Neural progenitor cell (in vitro differentiated cells): ENCODE measurements around the gene DEK. TPM values are rescaled to one million over a fixed set of nuclear protein-coding genes. Genes with fewer than 3 reads are reported as not detected.

Source experiments
- DNase-seq: peaks from one replicate; pipeline ENCODE4 v3.0.0-alpha.2; 2016; ENCODE audit warnings: low spot score
- H2AFZ ChIP-seq: fragments of 200-600 bp; sonication (generic); replicated peaks from 2 replicates; pipeline ENCODE4 v1.6.1; 2016; ENCODE audit warnings: antibody characterized with exemption
- H3F3A ChIP-seq: fragments of 200-600 bp; sonication (generic); 2 replicates; pipeline ENCODE4 v1.6.1; 2016; ENCODE audit warnings: antibody characterized with exemption, low read depth
- H3K27ac ChIP-seq: fragments of 200-600 bp; sonication (generic); 2 replicates; pipeline ENCODE4 v1.5.1; 2016; ENCODE audit warnings: mild to moderate bottlenecking
- H3K27me3 ChIP-seq: fragments of 200-600 bp; sonication (generic); 2 replicates; pipeline ENCODE4 v1.6.1; 2016; ENCODE audit warnings: mild to moderate bottlenecking, moderate library complexity
- H3K36me3 ChIP-seq: fragments of 200-600 bp; sonication (generic); 2 replicates; pipeline ENCODE4 v1.5.1; 2016
- H3K4me1 ChIP-seq: fragments of 200-600 bp; sonication (generic); 2 replicates; pipeline ENCODE4 v1.6.1; 2016; ENCODE audit warnings: mixed run types
- H3K4me2 ChIP-seq: fragments of 200-600 bp; sonication (generic); 2 replicates; pipeline ENCODE4 v1.6.1; 2016
- H3K4me3 ChIP-seq: fragments of 200-600 bp; sonication (generic); 2 replicates; pipeline ENCODE4 v1.5.1; 2016
- H3K79me2 ChIP-seq: fragments of 200-600 bp; sonication (generic); 2 replicates; pipeline ENCODE4 v1.6.1; 2016; ENCODE audit warnings: low read depth
- H3K9ac ChIP-seq: fragments of 200-600 bp; sonication (generic); 2 replicates; pipeline ENCODE4 v1.6.1; 2016
- H3K9me3 ChIP-seq: fragments of 200-600 bp; sonication (generic); 2 replicates; pipeline ENCODE4 v1.5.1; 2016; ENCODE audit warnings: low read depth
- H4K20me1 ChIP-seq: fragments of 200-600 bp; sonication (generic); 2 replicates; pipeline ENCODE4 v1.6.1; 2016; ENCODE audit warnings: low read depth
- H3K27ac Mint-ChIP-seq: 3 replicates; pipeline ENCODE4 v1.8.0; 2021; ENCODE audit warnings: mixed read lengths
- H3K27me3 Mint-ChIP-seq: 2 replicates; pipeline ENCODE4 v1.8.0; 2022; ENCODE audit warnings: low read depth, mild to moderate bottlenecking, inconsistent platforms, moderate library complexity, mixed read lengths; ENCODE audit not compliant: insufficient read depth
- H3K36me3 Mint-ChIP-seq: 3 replicates; pipeline ENCODE4 v1.8.0; 2021; ENCODE audit warnings: mixed read lengths
- H3K4me1 Mint-ChIP-seq: 3 replicates; pipeline ENCODE4 v1.8.0; 2021; ENCODE audit warnings: mixed read lengths
- H3K4me3 Mint-ChIP-seq: 3 replicates; pipeline ENCODE4 v1.8.0; 2021; ENCODE audit warnings: mild to moderate bottlenecking, moderate library complexity, mixed read lengths
- H3K9me3 Mint-ChIP-seq: 3 replicates; pipeline ENCODE4 v1.8.0; 2020; ENCODE audit warnings: mixed read lengths
- EZH2 ChIP-seq: fragments of 200-600 bp; sonication (generic); IDR thresholded peaks from 2 replicates; pipeline ENCODE4 v1.6.1; 2017; ENCODE audit warnings: antibody characterized with exemption, mild to moderate bottlenecking, moderate library complexity
- EZH2phosphoT487 ChIP-seq: fragments of 200-600 bp; sonication (generic); IDR thresholded peaks from 2 replicates; pipeline ENCODE4 v1.6.1; 2017; ENCODE audit warnings: antibody characterized with exemption
- total RNA-seq: library from RNA; depleted of rRNA; stranded (reverse); fragments of >200 nt; gene quantifications from 2 replicates; pipeline ENCODE4 v1.2.3, GENCODE V29; 2015; ENCODE audit warnings: low replicate concordance
- TF ChIP-seq, protein P1 (sequence below): fragments of 200-600 bp; sonication (generic); IDR thresholded peaks from 2 replicates; pipeline ENCODE4 v1.5.1; 2017; ENCODE audit warnings: antibody characterized with exemption, mild to moderate bottlenecking

The DEK gene
- total RNA-seq, 1 donor from 2014 or later, result 501 TPM

DNA sequence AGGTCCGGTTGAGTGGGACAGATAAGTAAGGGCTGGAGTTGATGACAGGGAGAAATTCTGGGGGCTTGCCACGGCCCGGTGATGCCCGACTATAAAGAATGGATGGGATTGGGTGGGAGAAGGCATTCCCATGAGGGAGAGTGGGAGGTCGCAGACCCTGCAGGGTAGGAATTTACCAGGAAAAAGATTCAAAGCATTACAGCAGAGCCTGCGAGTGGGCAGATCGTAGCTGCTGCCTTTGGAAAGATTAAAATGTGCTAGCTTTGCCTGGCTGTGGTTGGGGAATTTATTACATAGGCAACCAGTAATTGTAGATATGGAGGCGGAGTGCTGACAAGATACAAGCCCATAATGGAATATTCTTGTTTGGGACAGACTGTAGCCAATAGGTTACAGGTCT lies 59.6 kb downstream of the DEK start:
- Mint-ChIP-seq H3K4me1 (peaks cover 10% of the 10 kb centered on the region), H3K4me3 (no peak overlapping the region), H3K36me3 (peaks cover 5% of the 10 kb centered on the region), H3K9me3 (no peaks in the 10 kb centered on the region), H3K27ac (no peak overlapping the region), H3K27me3 (no peaks in the 10 kb centered on the region)
- Histone ChIP-seq H3K4me1 (no peaks in the 10 kb centered on the region), H3K36me3 (no peaks in the 10 kb centered on the region), H3K27me3 (no peaks in the 10 kb centered on the region), H2AFZ (no peak overlapping the region), H3K4me3 (no peak overlapping the region), H3K4me2 (no peak overlapping the region), H3F3A (no peaks in the 10 kb centered on the region), H3K9me3 (no peaks in the 10 kb centered on the region), H3K9ac (no peak overlapping the region), H4K20me1 (no peaks in the 10 kb centered on the region), H3K79me2 (no peaks in the 10 kb centered on the region), H3K27ac (no peak overlapping the region)
- no peak for TF ChIP-seq EZH2phosphoT487
- TF ChIP-seq EZH2, result no peak
- TF ChIP-seq, protein P1, sequence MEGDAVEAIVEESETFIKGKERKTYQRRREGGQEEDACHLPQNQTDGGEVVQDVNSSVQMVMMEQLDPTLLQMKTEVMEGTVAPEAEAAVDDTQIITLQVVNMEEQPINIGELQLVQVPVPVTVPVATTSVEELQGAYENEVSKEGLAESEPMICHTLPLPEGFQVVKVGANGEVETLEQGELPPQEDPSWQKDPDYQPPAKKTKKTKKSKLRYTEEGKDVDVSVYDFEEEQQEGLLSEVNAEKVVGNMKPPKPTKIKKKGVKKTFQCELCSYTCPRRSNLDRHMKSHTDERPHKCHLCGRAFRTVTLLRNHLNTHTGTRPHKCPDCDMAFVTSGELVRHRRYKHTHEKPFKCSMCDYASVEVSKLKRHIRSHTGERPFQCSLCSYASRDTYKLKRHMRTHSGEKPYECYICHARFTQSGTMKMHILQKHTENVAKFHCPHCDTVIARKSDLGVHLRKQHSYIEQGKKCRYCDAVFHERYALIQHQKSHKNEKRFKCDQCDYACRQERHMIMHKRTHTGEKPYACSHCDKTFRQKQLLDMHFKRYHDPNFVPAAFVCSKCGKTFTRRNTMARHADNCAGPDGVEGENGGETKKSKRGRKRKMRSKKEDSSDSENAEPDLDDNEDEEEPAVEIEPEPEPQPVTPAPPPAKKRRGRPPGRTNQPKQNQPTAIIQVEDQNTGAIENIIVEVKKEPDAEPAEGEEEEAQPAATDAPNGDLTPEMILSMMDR, result no peak
- no peak for DNase-seq

DNA sequence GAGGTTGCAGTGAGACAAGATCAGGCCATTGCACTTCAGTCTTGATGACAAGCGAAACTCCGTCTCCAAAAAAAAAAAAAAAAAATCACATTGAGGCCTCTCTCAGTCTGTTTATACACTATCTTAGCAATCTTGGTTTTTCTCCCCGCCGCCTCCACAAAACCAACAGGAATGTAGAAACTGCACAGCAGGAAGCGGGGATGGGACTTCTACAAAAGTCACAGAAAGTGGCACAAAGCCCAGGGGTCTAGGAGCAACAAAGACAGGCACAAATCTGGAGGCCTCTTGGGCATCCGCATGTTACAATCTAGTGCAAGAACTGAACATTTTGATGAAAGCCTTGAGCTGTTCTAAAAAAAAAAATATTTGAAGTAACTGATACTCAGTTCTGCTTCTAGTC lies 60.5 kb downstream of the DEK start:
- no peaks in the 10 kb centered on the region for H3K79me2 ChIP-seq
- no peaks in the 10 kb centered on the region for H3K27me3 Mint-ChIP-seq
- H3K27me3 ChIP-seq, result no peaks in the 10 kb centered on the region
- no peaks in the 10 kb centered on the region for H3K9me3 ChIP-seq
- H4K20me1 ChIP-seq, result no peaks in the 10 kb centered on the region
- H3K27ac ChIP-seq, result no peak overlapping the region
- H3K4me3 ChIP-seq, result no peak overlapping the region
- no peak overlapping the region for H2AFZ ChIP-seq
- no peak overlapping the region for H3K9ac ChIP-seq
- H3K36me3 ChIP-seq, result no peaks in the 10 kb centered on the region
- H3F3A ChIP-seq, result no peaks in the 10 kb centered on the region
- no peaks in the 10 kb centered on the region for H3K9me3 Mint-ChIP-seq
- no peak overlapping the region for H3K27ac Mint-ChIP-seq
- no peak overlapping the region for H3K4me3 Mint-ChIP-seq
- peaks cover 5% of the 10 kb centered on the region for H3K36me3 Mint-ChIP-seq
- no peak for DNase-seq
- TF ChIP-seq EZH2 (no peak), EZH2phosphoT487 (no peak)
- TF ChIP-seq, protein P1, result no peak
- H3K4me1 Mint-ChIP-seq, result peaks cover 10% of the 10 kb centered on the region
- H3K4me1 ChIP-seq, result no peaks in the 10 kb centered on the region
- H3K4me2 ChIP-seq, result no peak overlapping the region

DNA sequence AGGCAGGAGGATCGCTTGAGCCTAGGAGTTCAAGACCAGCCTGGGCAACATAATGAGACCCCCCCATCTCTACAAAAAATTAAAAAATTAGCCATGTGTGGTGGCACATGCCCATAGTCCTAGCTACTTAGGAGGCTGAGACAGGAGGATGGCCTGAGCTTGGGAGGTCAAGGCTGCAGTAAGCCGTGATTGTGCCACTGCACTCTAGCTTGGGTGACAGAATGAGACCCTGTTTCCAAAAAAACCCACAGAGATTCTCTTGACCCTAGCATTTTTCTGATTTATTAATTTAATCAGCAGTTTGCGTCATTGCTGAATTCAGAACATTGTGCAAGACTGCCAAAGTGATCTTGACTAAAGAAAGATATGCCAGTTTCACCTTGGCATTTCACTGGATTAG lies 72.3 kb downstream of the DEK start:
- Histone ChIP-seq H3K79me2 (no peaks in the 10 kb centered on the region), H3K27ac (no peak overlapping the region), H3K9ac (no peak overlapping the region), H3K9me3 (no peaks in the 10 kb centered on the region), H2AFZ (no peak overlapping the region), H3K4me3 (no peak overlapping the region), H3K4me1 (peaks cover 7% of the 10 kb centered on the region), H3F3A (peaks cover 4% of the 10 kb centered on the region), H3K27me3 (no peaks in the 10 kb centered on the region), H3K36me3 (no peaks in the 10 kb centered on the region), H4K20me1 (no peaks in the 10 kb centered on the region), H3K4me2 (no peak overlapping the region)
- no peaks in the 10 kb centered on the region for H3K9me3 Mint-ChIP-seq
- peaks cover 8% of the 10 kb centered on the region for H3K4me1 Mint-ChIP-seq
- H3K27ac Mint-ChIP-seq, result no peak overlapping the region
- TF ChIP-seq EZH2phosphoT487 (no peak), EZH2 (no peak)
- TF ChIP-seq, protein P1, result no peak
- H3K36me3 Mint-ChIP-seq, result no peaks in the 10 kb centered on the region
- H3K4me3 Mint-ChIP-seq, result no peak overlapping the region
- DNase-seq, result no peak
- H3K27me3 Mint-ChIP-seq, result no peaks in the 10 kb centered on the region

DNA sequence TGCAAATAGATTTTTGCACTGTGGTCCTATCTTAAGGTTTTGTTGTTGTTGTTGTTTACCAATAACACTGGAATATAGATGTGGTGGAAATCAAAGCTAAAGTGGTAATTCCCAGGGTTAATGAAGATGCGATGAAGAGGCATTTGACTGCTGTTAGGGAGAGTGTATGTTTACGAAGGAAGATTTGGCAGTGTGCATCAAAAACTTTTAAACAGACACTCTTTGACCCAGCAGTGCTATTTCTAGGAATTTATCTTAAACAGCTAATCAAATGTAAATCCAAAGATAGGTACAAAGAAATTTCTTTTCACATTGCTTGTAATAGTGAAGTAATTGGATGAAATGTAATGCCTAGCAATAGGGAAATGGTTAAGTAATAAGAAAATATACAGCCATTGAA lies 75.1 kb downstream of the DEK start:
- H3K9me3 ChIP-seq, result no peaks in the 10 kb centered on the region
- Mint-ChIP-seq H3K27ac (no peak overlapping the region), H3K4me1 (peaks cover 31% of the 10 kb centered on the region), H3K27me3 (no peaks in the 10 kb centered on the region), H3K9me3 (no peaks in the 10 kb centered on the region), H3K36me3 (peaks cover 4% of the 10 kb centered on the region), H3K4me3 (no peak overlapping the region)
- H3K27me3 ChIP-seq, result no peaks in the 10 kb centered on the region
- peaks cover 19% of the 10 kb centered on the region for H3K4me1 ChIP-seq
- H3F3A ChIP-seq, result peaks cover 18% of the 10 kb centered on the region
- H3K79me2 ChIP-seq, result no peaks in the 10 kb centered on the region
- H3K4me2 ChIP-seq, result no peak overlapping the region
- TF ChIP-seq EZH2phosphoT487 (no peak), EZH2 (no peak)
- TF ChIP-seq, protein P1, result no peak
- no peak for DNase-seq
- H3K36me3 ChIP-seq, result no peaks in the 10 kb centered on the region
- H3K27ac ChIP-seq, result no peak overlapping the region
- H3K9ac ChIP-seq, result no peak overlapping the region
- H4K20me1 ChIP-seq, result no peaks in the 10 kb centered on the region
- no peak overlapping the region for H3K4me3 ChIP-seq
- no peak overlapping the region for H2AFZ ChIP-seq
